Parathyroid adenoma (tissue), 2 donors: ENCODE data around the gene ACHE.
"Not testable (repeated sequence)": the region's sequence is repeated elsewhere in the genome, so short reads cannot be mapped to it uniquely, and the experiment has no call there.

Source experiments
- H2AFZ ChIP-seq: fragments of 300-600 bp; sonication (generic); one replicate; pipeline ENCODE4 v1.7.0; 2017; ENCODE audit warnings: antibody characterized with exemption, mild to moderate bottlenecking
- H3K27ac ChIP-seq: fragments of 300-600 bp; sonication (generic); one replicate; pipeline ENCODE4 v1.7.0; 2017
- H3K27me3 ChIP-seq: fragments of 300-600 bp; sonication (generic); one replicate; pipeline ENCODE4 v1.7.0; 2017; ENCODE audit warnings: low read length; ENCODE audit not compliant: control insufficient read depth, insufficient read depth
- H3K36me3 ChIP-seq: fragments of 300-600 bp; sonication (generic); one replicate; pipeline ENCODE4 v1.7.0; 2017; ENCODE audit warnings: low read length; ENCODE audit not compliant: control insufficient read depth, insufficient read depth
- H3K4me1 ChIP-seq: fragments of 300-600 bp; sonication (generic); one replicate; pipeline ENCODE4 v1.7.0; 2017; ENCODE audit warnings: control low read depth
- H3K4me2 ChIP-seq: fragments of 300-600 bp; sonication (generic); one replicate; pipeline ENCODE4 v1.7.0; 2017; ENCODE audit warnings: low read length
- H3K4me3 ChIP-seq: fragments of 300-600 bp; sonication (generic); one replicate; pipeline ENCODE4 v1.7.0; 2017; ENCODE audit warnings: low read depth, low read length
- H3K79me2 ChIP-seq: fragments of 300-600 bp; sonication (generic); one replicate; pipeline ENCODE4 v1.7.0; 2017; ENCODE audit warnings: control low read depth
- H3K9ac ChIP-seq: fragments of 300-600 bp; sonication (generic); one replicate; pipeline ENCODE4 v1.7.0; 2017; ENCODE audit warnings: mild to moderate bottlenecking
- H3K9me3 ChIP-seq: fragments of 300-600 bp; sonication (generic); one replicate; pipeline ENCODE4 v1.7.0; 2017; ENCODE audit warnings: low read length; ENCODE audit not compliant: control insufficient read depth
- CTCF ChIP-seq: fragments of 300-600 bp; sonication (generic); IDR thresholded peaks from one replicate; pipeline ENCODE4 v1.7.0; 2017; ENCODE audit warnings: antibody characterized with exemption, mild to moderate bottlenecking
- donor health status: primary hyperparathyroidism.

ACHE gene

DNA sequence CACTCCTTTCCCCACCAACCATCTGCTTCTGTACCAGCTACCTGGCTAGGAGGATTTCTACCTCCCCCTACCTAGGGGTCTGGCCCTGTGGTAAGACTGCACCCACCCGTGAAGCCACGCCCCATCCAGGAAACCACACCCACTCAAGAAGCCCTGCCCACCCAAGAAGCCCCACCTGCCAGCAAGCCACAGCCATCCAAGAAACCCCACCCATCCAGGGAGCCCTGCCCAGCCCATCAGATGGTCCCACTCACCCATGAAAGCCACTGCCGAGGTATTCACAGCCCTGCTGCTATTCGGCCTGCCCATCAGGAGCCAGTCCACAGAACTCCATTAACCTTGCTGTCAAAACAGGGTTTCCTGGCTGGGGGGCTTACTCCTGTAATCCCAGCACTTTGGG, 38.0 kb upstream of the ACHE start:
- Histone ChIP-seq H3K4me3 (no peak overlapping the region), H3K4me1 (peaks cover 18% of the 10 kb centered on the region), H3K27ac (no peak overlapping the region), H2AFZ (no peak overlapping the region), H3K79me2 (no peaks in the 10 kb centered on the region), H3K9me3 (no peaks in the 10 kb centered on the region), H3K9ac (no peak overlapping the region), H3K36me3 (no peaks in the 10 kb centered on the region), H3K27me3 (no peaks in the 10 kb centered on the region), H3K4me2 (no peak overlapping the region)
- TF ChIP-seq CTCF, result no peak

- H3K27me3 ChIP-seq, result no peaks in the 10 kb centered on the region
- peak overlapping the region; percentile 21 for H3K4me3 ChIP-seq
- H3K4me1 ChIP-seq, result peaks cover 18% of the 10 kb centered on the region
- H2AFZ ChIP-seq, result peak overlapping the region; percentile 59
- H3K27ac ChIP-seq, result peak overlapping the region; percentile 91
- H3K9ac ChIP-seq, result no peak overlapping the region
- no peak for TF ChIP-seq CTCF
- no peaks in the 10 kb centered on the region for H3K36me3 ChIP-seq
- H3K9me3 ChIP-seq, result no peaks in the 10 kb centered on the region
- H3K79me2 ChIP-seq, result no peaks in the 10 kb centered on the region
- H3K4me2 ChIP-seq, result peak overlapping the region; percentile 60
These were observed 34.1 kb upstream of the ACHE start for GRCh38 chr7:100929808-100930174.

GRCh38 chr7:100923616-100924015, 27.9 kb upstream of the ACHE start:
- H3K27ac ChIP-seq, H3K9me3 ChIP-seq, H2AFZ ChIP-seq, H3K9ac ChIP-seq, H3K27me3 ChIP-seq, H3K4me3 ChIP-seq, H3K4me1 ChIP-seq, H3K79me2 ChIP-seq, H3K4me2 ChIP-seq, H3K36me3 ChIP-seq: not testable (repeated sequence)

DNA sequence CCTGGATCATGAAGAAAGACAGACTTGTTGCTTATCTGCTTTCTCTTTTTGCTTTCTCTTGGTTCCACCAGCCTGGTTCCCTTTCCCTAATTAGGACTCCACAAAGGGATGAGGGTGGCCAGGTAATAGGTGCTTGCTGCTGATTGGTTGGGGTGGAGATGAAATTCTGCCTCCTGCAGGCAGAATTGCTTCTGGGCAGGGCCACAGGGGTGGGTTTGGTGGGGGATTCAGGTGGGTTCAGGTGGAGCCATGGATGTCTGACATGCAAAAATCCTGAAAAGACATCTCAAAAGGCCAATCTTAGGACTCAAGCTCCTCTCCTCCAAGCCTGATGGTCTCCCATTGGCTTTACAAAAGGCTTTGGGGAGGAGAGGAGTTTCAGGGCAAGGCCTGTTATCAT, 25.4 kb upstream of the ACHE start:
- Histone ChIP-seq H3K9ac (no peak overlapping the region), H2AFZ (no peak overlapping the region), H3K36me3 (no peaks in the 10 kb centered on the region), H3K4me3 (no peak overlapping the region), H3K4me1 (no peaks in the 10 kb centered on the region), H3K79me2 (no peaks in the 10 kb centered on the region), H3K9me3 (no peaks in the 10 kb centered on the region), H3K27ac (no peak overlapping the region), H3K27me3 (no peaks in the 10 kb centered on the region), H3K4me2 (no peak overlapping the region)
- TF ChIP-seq CTCF, result no peak

- not testable (repeated sequence) for H3K36me3 ChIP-seq, H3K79me2 ChIP-seq, H3K9me3 ChIP-seq, H3K27ac ChIP-seq, H2AFZ ChIP-seq, H3K4me1 ChIP-seq, H3K27me3 ChIP-seq, H3K4me2 ChIP-seq, H3K4me3 ChIP-seq, H3K9ac ChIP-seq
These were observed 24.2 kb upstream of the ACHE start for GRCh38 chr7:100919779-100920437.

GRCh38 chr7:100919335-100919734, 23.6 kb upstream of the ACHE start:
- H3K27ac ChIP-seq, H3K4me1 ChIP-seq, H3K4me2 ChIP-seq, H3K4me3 ChIP-seq, H3K9me3 ChIP-seq, H3K9ac ChIP-seq, H3K36me3 ChIP-seq, H3K79me2 ChIP-seq, H2AFZ ChIP-seq, H3K27me3 ChIP-seq: not testable (repeated sequence)
